ENCODE data around the gene HAND2. TPM values are rescaled to one million over a fixed set of nuclear protein-coding genes. Genes with fewer than 3 reads are reported as not detected.

The HAND2 gene
- polyA plus RNA-seq, 4 donors: 1.2 TPM; not detected in 3

DNA sequence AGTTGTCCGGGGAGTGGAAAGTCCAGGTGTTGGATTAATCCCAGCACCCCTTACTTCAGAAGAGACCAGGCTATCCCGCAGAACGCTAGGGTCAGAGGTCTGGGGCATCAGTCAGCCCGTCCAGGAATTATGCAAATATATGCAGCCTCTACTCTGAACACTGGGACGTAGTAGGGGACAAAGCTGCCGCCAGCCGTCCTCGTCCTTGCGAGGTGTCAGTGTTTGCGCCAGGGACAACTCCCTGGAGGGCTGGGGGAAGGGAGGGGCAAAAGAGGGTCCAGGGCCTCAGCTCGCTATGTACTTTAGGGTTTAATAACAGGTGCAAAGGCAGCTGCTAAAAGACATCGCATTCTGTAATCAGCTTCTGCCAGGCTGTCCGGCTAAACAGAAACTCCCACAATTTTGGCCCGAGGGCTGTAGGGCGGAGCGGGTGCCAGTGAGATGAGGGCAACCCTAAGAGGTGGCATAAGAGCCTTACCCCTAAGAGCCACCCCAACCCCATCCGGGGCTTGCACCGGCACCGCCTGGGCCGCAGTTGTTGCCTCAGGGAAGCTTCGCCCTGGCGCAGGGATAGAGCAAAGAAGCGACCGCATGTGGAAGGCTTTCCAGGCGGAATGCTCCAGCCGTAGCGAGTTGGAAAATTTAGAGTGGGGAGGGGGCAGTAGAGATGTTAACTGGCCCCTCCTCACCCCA lies 8.4 kb downstream of the HAND2 start:
- DNase-seq (ENCODE audit: low read depth in 4 of 4, low spot score in 3 of 4): no peak

DNA sequence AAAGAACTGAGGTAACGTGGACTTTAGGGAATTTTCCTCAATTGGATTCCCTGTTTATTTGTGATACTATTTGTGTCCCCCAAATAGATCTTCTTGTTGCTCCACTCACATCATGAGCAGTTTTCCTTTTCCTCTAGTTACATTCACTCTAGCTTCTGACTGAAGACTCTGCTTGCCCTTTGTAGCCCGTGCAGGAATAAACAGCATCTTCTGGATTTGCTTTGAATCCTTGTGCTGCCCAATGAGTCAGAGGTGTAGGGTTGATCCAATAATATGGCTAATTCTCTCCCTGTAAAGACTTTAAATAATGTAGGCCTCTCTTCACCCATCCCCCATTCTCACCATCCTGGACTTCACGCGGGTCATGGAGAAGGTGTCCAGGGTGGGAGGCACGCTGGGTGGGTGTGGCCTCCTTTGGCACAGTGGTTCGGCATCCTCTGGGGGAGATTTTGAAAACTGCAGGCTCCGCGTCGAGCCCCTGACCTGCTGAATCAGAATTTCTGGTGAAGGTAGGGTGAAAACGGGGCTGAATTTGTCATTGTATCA lies 9.0 kb downstream of the HAND2 start:
- no peak for DNase-seq (ENCODE audit: low read depth in 4 of 4, low spot score in 3 of 4)

DNA sequence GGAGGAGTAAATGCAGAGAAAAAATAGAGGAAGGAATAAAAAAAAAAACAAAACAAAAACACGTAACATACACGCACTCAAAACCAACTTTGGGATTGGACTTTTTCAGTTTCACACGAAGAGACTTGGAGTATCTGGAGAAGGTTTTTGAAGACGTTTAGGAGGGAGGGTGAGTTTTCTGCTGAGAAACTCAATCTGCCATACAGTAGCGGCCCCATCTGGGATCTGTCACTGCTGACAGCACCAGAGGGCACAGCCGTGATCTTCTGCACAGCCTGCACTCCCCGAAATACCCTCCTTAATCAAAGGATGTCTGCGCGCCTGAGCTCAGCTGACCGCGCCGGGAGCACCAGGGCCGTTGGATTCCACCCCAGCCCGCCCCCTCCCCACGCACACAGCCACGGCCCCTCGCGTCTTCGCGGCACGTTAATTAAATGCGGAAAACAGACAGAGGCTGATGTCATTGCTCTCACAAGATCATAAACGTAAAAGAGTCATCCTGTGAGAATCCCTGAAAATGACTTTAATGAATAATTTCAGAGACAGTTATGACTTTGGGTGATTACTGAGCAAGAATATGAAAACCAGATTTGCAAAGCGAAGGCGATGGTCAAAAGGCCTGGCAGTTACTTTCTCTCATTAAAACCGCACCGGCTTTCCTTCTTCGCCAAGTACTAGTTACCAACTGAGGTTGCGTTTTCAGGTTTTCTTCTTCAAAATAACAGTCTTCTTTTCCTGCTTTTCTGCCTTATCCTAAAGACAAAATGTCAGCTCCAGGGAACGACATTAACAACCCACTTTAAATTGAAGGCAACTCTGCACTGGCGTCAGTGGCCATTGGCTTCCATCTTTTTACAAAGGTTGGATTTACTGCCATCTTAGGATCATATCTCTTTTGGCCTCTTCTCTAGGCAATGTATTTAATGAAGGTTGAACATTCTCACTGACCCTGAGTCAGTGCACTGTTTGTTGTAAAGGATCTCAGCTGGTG lies 10.6 kb downstream of the HAND2 start:
- DNase-seq (ENCODE audit: low read depth in 4 of 4, low spot score in 3 of 4): no peak

GRCh38 chr4:173518425-173519102 lies 11.5 kb downstream of the HAND2 start:
- no peak for DNase-seq (ENCODE audit: low read depth in 4 of 4, low spot score in 3 of 4)

DNA sequence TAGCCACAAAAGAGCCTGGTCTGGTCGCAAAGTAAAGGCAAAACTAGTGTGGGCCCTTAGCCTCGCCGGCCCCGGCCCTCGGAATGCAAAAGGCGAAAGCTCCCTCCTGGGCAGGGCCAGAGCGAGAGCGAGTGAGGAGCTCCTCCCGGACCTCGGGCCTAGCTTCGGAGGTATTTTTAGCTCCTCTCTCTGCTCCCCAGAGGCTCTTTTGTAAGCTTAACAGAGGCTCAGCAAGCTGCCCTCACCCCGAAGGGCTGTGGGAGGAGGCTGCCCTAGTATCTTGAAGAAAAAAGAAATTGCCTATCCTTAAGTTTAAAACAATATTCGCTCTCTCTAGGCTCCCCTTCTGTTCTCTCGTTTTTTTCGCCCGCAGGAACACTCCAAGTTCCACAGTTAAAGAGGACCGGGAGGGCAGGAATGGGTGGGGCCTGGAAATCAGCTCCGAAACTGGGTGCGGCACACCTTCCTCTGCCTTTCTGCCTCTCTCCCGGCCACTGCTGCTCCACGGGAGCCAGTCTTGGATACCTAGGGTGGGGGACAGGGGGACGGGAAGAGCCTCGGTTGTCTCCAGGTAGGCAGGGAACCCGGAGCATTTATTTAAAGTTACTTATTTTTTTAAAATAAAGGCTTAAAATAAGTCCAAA lies 12.1 kb downstream of the HAND2 start:
- no peak for DNase-seq (ENCODE audit: low read depth in 4 of 4, low spot score in 3 of 4)

DNA sequence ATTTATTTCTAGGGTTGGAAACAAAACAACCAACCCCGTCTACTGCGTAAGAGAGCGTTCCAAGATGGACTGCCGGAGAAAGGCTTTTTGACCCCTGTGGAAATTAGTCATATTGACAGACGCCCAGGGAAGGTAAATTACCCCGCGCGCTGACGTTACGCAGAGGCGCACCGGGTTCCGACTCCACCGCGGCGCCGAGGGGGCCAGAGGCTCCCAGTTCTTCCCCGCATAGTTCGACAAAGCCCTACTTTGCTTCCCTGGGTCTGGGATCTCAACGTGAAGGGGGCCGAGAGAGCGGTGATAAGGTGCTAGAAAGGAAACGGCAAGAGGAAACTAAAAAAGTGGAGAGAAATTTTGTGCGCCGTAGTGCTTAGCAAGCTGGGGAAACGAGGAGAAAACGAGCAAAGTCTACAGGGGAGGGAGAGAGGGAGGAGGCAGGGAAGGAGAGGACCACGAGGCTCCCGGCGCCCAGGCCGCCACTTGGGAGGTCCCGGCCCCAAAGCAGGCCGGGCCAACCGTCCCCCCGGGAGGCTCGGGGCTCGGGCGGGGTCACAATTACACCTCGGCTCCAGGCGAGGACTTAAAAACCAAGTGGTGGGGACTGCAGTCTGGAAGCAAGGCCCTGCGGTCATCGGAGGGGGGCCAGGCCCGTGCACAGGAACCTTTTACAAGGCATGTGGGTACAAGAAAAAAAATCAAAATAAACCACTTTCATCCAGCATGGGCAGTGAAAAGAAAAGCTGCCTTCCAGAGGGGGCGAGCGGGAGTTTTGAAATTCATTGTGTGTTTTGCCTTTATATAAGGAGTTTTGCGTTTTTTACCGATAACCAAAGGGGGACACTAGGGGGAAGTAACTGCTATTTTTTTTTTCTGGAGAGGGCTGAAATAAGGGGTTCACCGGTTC lies 13.2 kb downstream of the HAND2 start:
- DNase-seq (ENCODE audit: low read depth in 4 of 4, low spot score in 3 of 4): no peak

DNA sequence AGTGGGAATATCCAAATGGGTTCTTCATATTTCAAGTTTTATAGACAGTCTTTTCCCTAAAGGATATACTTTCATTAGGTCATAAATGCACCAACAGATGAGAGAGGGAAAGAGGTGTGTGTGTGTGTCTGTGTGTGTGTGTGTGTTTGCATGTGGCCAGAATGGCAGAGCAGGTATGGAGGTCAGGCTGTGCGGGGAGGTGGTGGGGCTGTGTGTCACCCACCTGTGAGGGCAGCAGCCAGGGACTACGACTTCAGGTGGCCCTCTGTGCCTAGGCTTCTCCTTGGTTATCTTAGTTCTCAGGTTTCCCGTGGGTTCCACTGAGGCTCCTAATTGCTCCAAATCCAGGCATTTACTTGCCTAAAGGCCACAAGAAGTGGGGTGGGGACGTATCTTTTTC lies 14.6 kb downstream of the HAND2 start:
- DNase-seq (ENCODE audit: low read depth in 4 of 4, low spot score in 3 of 4): no peak

GRCh38 chr4:173514641-173515217 lies 15.3 kb downstream of the HAND2 start:
- no peak for DNase-seq (ENCODE audit: low read depth in 4 of 4, low spot score in 3 of 4)

GRCh38 chr4:173513651-173514050 lies 16.4 kb downstream of the HAND2 start:
- DNase-seq (ENCODE audit: low read depth in 4 of 4, low spot score in 3 of 4): no peak

GRCh38 chr4:173511787-173512361 lies 18.2 kb downstream of the HAND2 start:
- no peak for DNase-seq (ENCODE audit: low read depth in 4 of 4, low spot score in 3 of 4)

- no peak for DNase-seq (ENCODE audit: low read depth in 4 of 4, low spot score in 3 of 4)
Measured at GRCh38 chr4:173509036-173510001, 20.7 kb downstream of the HAND2 start.

GRCh38 chr4:173508386-173509035 lies 21.5 kb downstream of the HAND2 start:
- DNase-seq (ENCODE audit: low read depth in 4 of 4, low spot score in 3 of 4): no peak

GRCh38 chr4:173507471-173508385 lies 22.3 kb downstream of the HAND2 start:
- no peak for DNase-seq (ENCODE audit: low read depth in 4 of 4, low spot score in 3 of 4)

GRCh38 chr4:173506597-173507211 lies 23.3 kb downstream of the HAND2 start:
- no peak for DNase-seq (ENCODE audit: low read depth in 4 of 4, low spot score in 3 of 4)

GRCh38 chr4:173505924-173506518 lies 24.0 kb downstream of the HAND2 start:
- no peak for DNase-seq (ENCODE audit: low read depth in 4 of 4, low spot score in 3 of 4)

Measured in right renal pelvis (tissue), 4 donors.